NCI-H128 (cell line): ENCODE data around the gene AVEN.

ENCODE experiments used
- DNase-seq: peaks from one replicate; lab custom pipeline; 2025; ENCODE audit not compliant: unreplicated experiment; lab: John Stamatoyannopoulos, UW

The AVEN gene

GRCh38 chr15:33923446-33923845, 115.6 kb downstream of the AVEN start:
- DNase-seq = no peak

- DNase-seq = no peak
Observed at GRCh38 chr15:33915571-33916407, 123.2 kb downstream of the AVEN start.

GRCh38 chr15:33913459-33913858, 125.5 kb downstream of the AVEN start:
- DNase-seq = no peak

GRCh38 chr15:33912326-33912725, 126.7 kb downstream of the AVEN start:
- no peak for DNase-seq

GRCh38 chr15:33910741-33911140, 128.3 kb downstream of the AVEN start:
- DNase-seq = no peak

- DNase-seq = no peak
Observed at GRCh38 chr15:33908406-33908805, 130.6 kb downstream of the AVEN start.

GRCh38 chr15:33907326-33907725, 131.7 kb downstream of the AVEN start:
- DNase-seq = no peak

- DNase-seq = no peak
Observed at GRCh38 chr15:33903661-33904060, 135.3 kb downstream of the AVEN start.

- DNase-seq = no peak
Observed at GRCh38 chr15:33902043-33902442, 137.0 kb downstream of the AVEN start.

- no peak for DNase-seq
Observed at GRCh38 chr15:33894193-33894592, 144.8 kb downstream of the AVEN start.

GRCh38 chr15:33888176-33888575, 150.8 kb downstream of the AVEN start:
- peak; percentile 32 for DNase-seq

- DNase-seq = no peak
Observed at GRCh38 chr15:33882921-33883320, 156.1 kb downstream of the AVEN start.

GRCh38 chr15:33874156-33874555, 164.8 kb downstream of the AVEN start:
- no peak for DNase-seq

GRCh38 chr15:33872416-33873106, 166.4 kb downstream of the AVEN start:
- DNase-seq = no peak

- DNase-seq = no peak
Observed at GRCh38 chr15:33871980-33872379, 167.0 kb downstream of the AVEN start.

- no peak for DNase-seq
Observed at GRCh38 chr15:33866101-33866737, 172.8 kb downstream of the AVEN start.

GRCh38 chr15:33865416-33865815, 173.6 kb downstream of the AVEN start:
- DNase-seq = no peak

- no peak for DNase-seq
Observed at GRCh38 chr15:33864360-33865075, 174.5 kb downstream of the AVEN start.

- no peak for DNase-seq
Observed at GRCh38 chr15:33860754-33861153, 178.2 kb downstream of the AVEN start.

GRCh38 chr15:33859992-33860545, 178.9 kb downstream of the AVEN start:
- no peak for DNase-seq

GRCh38 chr15:33858836-33859235, 180.2 kb downstream of the AVEN start:
- DNase-seq = no peak
